IPS-20b (cell line): ENCODE measurements around the gene FAP.

ENCODE experiments used
- H3K27ac ChIP-seq: one replicate; pipeline ENCODE4 v1.5.1; 2013; ENCODE audit warnings: low read length
- H3K27me3 ChIP-seq: 2 replicates; pipeline ENCODE4 v1.6.1; 2013; ENCODE audit warnings: mild to moderate bottlenecking, low read length, inconsistent platforms; ENCODE audit not compliant: insufficient read depth
- H3K36me3 ChIP-seq: 2 replicates; pipeline ENCODE4 v1.6.1; 2013; ENCODE audit warnings: low read depth, mild to moderate bottlenecking, inconsistent platforms, low read length, moderate library complexity; ENCODE audit not compliant: insufficient read depth
- H3K4me1 ChIP-seq: 2 replicates; pipeline ENCODE4 v1.6.1; 2013; ENCODE audit warnings: mild to moderate bottlenecking, control low read depth, inconsistent platforms, low read length, moderate library complexity; ENCODE audit not compliant: insufficient read depth
- H3K4me3 ChIP-seq: 2 replicates; pipeline ENCODE4 v1.5.1; 2013; ENCODE audit warnings: mild to moderate bottlenecking, low read length, inconsistent platforms
- H3K9ac ChIP-seq: 2 replicates; pipeline ENCODE4 v1.6.1; 2013; ENCODE audit warnings: low read depth, mild to moderate bottlenecking, inconsistent platforms, low read length, moderate library complexity
- H3K9me3 ChIP-seq: 2 replicates; pipeline ENCODE4 v1.6.1; 2013; ENCODE audit warnings: mild to moderate bottlenecking, low read depth, low read length, inconsistent platforms; ENCODE audit not compliant: insufficient read depth

The FAP gene

DNA sequence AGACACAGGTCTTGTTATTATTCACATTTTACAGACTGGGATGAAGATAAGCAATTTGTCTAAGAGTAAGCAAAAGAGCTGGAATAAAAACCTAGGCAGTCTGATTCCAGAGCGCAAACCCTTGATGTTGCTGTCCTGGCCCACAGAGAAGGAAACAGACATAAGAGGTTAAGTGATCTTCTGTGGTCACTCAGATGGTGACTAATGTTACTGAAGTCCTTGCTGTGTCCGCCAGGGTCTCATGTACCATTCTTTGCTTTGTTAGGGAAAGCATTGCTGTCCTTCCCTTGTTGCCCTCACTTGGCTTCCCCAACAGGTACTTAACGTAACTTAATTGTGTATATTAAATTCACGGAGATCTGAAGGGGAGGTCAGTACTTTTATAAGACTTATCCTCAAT, 14.9 kb upstream of the FAP start:
- H3K4me1 ChIP-seq: no peaks in the 10 kb centered on the region; the same call in 1 of the 2 replicates
- H3K4me3 ChIP-seq: no peak overlapping the region
- no peak overlapping the region for H3K9ac ChIP-seq
- no peaks in the 10 kb centered on the region for H3K36me3 ChIP-seq
- no peak overlapping the region for H3K27ac ChIP-seq
- no peaks in the 10 kb centered on the region for H3K9me3 ChIP-seq
- H3K27me3 ChIP-seq: no peaks in the 10 kb centered on the region

- H3K4me3 ChIP-seq: no peak overlapping the region
- H3K4me1 ChIP-seq: no peaks in the 10 kb centered on the region; the same call in 1 of the 2 replicates
- no peaks in the 10 kb centered on the region for H3K9me3 ChIP-seq
- H3K27me3 ChIP-seq: no peaks in the 10 kb centered on the region
- no peak overlapping the region for H3K9ac ChIP-seq
- H3K36me3 ChIP-seq: no peaks in the 10 kb centered on the region
- no peak overlapping the region for H3K27ac ChIP-seq
Observed at GRCh38 chr2:162257425-162257824, 14.2 kb upstream of the FAP start.

- H3K4me3 ChIP-seq: no peak overlapping the region
- no peaks in the 10 kb centered on the region for H3K27me3 ChIP-seq
- H3K36me3 ChIP-seq: no peaks in the 10 kb centered on the region
- no peak overlapping the region for H3K9ac ChIP-seq
- no peak overlapping the region for H3K27ac ChIP-seq
- H3K4me1 ChIP-seq: no peaks in the 10 kb centered on the region
- H3K9me3 ChIP-seq: no peaks in the 10 kb centered on the region
Observed at GRCh38 chr2:162256591-162256991, 13.3 kb upstream of the FAP start.

DNA sequence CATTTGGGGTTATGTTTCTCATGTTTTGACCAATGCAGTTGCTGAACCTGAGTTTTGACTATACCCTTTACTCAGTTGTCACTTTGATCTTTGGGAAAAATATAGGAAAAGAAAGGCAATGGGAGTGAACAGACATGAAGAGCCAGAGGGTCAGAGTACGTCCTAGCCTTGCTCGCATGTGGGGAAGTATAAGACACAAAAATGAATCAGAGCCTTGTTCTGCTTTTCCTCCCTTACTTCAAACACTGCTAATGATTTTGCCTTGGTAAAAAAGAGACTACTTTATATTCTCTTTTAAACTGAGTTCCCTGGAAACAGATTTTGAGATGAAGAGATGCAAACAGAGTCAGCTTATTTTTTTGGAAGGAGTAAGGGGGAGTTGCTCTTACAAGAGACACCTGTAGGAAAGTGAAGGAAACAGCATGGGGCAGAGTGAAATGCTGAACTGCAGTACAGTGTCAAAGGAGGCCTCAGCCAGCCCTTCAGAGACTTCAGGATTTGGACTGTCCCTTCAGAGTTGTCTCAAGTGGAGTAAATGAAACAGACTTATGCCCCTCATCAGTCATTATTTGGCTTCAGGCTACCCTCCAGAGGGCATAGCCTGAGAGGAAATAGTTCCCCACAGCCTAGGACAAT, 11.1 kb upstream of the FAP start:
- Histone ChIP-seq H3K36me3 (no peaks in the 10 kb centered on the region), H3K9ac (no peak overlapping the region), H3K4me3 (no peak overlapping the region), H3K27ac (no peak overlapping the region), H3K27me3 (no peaks in the 10 kb centered on the region), H3K9me3 (no peaks in the 10 kb centered on the region), H3K4me1 (no peaks in the 10 kb centered on the region)

GRCh38 chr2:162253435-162253834, 10.2 kb upstream of the FAP start:
- no peaks in the 10 kb centered on the region for H3K27me3 ChIP-seq
- H3K4me3 ChIP-seq: no peak overlapping the region
- no peaks in the 10 kb centered on the region for H3K4me1 ChIP-seq
- no peaks in the 10 kb centered on the region for H3K36me3 ChIP-seq
- no peak overlapping the region for H3K27ac ChIP-seq
- no peak overlapping the region for H3K9ac ChIP-seq
- H3K9me3 ChIP-seq: no peaks in the 10 kb centered on the region

DNA sequence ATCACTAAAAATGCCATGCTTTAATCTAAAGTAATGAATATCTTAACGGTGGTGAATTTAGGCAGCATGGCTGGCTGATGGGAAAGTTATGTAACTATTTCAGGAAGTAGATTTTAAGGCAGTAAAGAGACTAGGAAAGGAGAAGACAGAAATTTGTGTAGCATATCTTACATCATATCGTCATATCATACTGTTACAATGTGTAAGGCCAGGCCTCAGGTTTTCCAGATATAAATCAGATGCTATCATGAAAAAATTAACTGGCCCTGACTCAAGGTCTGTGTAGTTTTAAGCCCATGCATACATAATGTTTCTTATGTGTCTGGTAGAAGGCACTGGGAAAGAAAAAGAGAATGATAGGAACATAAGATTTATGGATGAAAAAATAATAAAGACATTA, 8.9 kb upstream of the FAP start:
- Histone ChIP-seq H3K36me3 (no peaks in the 10 kb centered on the region), H3K9ac (no peak overlapping the region), H3K27me3 (no peaks in the 10 kb centered on the region), H3K9me3 (no peaks in the 10 kb centered on the region), H3K4me1 (no peaks in the 10 kb centered on the region), H3K4me3 (no peak overlapping the region), H3K27ac (no peak overlapping the region)

DNA sequence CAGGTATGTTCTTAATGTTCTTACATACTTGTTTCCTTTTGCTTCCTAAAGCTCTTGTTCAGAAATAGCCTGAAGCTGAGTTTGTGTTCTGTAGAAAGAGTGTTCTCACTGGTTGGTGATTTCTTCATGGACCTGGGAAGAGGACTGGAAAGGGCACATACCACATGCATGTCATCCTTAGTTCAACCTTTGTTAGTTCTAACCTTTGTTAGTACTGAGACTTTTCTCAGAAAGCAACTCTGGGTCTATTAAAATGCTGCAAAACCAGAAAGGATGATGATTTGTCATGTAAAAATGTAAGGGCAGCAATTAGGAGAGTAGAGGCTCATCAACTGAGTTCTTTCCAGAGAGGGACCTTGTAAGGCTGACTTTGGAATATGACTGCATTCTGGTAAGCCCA, 2.5 kb upstream of the FAP start:
- no peak overlapping the region for H3K4me3 ChIP-seq
- H3K9me3 ChIP-seq: no peaks in the 10 kb centered on the region
- no peak overlapping the region for H3K27ac ChIP-seq
- no peaks in the 10 kb centered on the region for H3K36me3 ChIP-seq
- no peak overlapping the region for H3K9ac ChIP-seq
- no peaks in the 10 kb centered on the region for H3K4me1 ChIP-seq
- no peaks in the 10 kb centered on the region for H3K27me3 ChIP-seq

- Histone ChIP-seq H3K36me3 (no peaks in the 10 kb centered on the region), H3K4me1 (no peaks in the 10 kb centered on the region), H3K9me3 (no peaks in the 10 kb centered on the region), H3K9ac (no peak overlapping the region), H3K27me3 (no peaks in the 10 kb centered on the region), H3K4me3 (no peak overlapping the region), H3K27ac (no peak overlapping the region)
Observed at GRCh38 chr2:162245061-162245460, 1.8 kb upstream of the FAP start.

- Histone ChIP-seq H3K27ac (no peak overlapping the region), H3K9me3 (no peaks in the 10 kb centered on the region), H3K4me1 (no peaks in the 10 kb centered on the region), H3K27me3 (no peaks in the 10 kb centered on the region), H3K36me3 (no peaks in the 10 kb centered on the region), H3K9ac (no peak overlapping the region), H3K4me3 (no peak overlapping the region)
Observed at GRCh38 chr2:162244541-162245031, 1.3 kb upstream of the FAP start.

DNA sequence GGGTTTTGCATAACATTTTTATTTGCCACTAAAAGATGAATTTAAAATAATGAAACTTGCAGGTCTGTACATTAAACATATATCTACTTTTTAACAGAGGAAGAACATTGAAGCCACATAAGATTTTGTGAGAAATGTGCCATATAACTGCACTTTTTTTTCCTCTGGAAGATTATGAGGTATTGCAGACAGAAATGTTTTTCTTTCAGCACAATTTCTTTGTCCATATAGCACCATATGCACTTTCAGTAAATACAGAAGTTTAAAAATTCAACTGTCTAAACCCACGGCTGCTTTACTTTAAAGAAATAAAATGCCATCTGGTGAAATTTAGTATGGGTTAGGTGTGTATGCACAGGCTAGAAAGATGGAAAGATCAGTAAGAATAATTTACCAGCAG, 470 bp upstream of the FAP start:
- no peaks in the 10 kb centered on the region for H3K9me3 ChIP-seq
- H3K36me3 ChIP-seq: no peaks in the 10 kb centered on the region
- H3K27ac ChIP-seq: no peak overlapping the region
- no peak overlapping the region for H3K4me3 ChIP-seq
- no peaks in the 10 kb centered on the region for H3K4me1 ChIP-seq
- no peak overlapping the region for H3K9ac ChIP-seq
- no peaks in the 10 kb centered on the region for H3K27me3 ChIP-seq

DNA sequence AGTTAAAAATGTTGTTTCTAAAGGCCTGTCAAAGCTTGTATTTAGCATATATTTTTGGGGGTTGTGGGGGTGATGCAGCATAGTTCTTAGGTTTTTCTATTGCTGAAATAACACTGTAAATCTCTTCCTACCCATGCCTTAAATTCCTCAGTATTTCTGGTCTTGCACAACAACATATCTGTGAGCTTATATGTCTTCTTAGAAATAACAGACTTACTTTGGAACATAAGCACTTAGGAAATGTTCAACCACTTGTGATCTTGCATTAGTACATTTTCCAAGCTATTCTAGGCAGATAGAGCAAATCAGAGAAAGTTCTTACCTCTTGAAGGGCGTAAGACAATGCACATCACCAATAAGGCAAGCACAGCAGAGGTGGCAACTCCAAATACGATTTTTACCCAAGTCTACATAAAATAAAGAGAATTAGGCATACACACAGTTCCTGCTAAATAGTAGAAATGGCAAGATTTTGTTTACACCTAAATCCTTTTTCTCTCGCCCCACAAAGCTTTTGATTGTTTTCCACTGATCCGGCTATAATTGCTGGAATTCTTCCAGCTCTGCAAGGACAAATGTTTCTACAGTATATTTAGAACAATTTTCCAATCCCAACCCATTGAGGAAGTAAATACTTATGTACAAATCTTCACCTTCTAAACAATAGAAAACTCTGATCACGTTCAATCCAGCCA, 512 bp downstream of the FAP start:
- Histone ChIP-seq H3K4me3 (no peak overlapping the region), H3K4me1 (no peaks in the 10 kb centered on the region), H3K9me3 (no peaks in the 10 kb centered on the region), H3K27ac (no peak overlapping the region), H3K36me3 (no peaks in the 10 kb centered on the region), H3K9ac (no peak overlapping the region), H3K27me3 (no peaks in the 10 kb centered on the region)

DNA sequence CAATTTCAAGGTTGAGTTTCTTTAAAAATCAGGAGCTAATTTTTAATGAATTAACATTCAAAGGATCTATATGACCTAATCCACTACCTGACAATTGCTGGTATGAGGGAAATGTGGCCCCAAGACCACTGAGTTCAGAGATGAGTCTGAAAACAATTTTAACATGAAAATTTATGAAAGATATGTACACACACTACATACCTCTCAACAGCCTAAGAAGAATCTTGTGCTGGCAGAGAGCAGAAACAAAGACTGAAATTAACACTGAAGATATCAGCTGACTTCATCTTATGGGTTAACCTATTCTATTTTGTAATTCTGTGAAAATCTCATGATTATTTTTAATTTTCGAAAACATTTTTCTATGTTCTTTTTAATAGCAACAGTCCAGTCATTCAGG, 1.7 kb downstream of the FAP start:
- Histone ChIP-seq H3K4me1 (no peaks in the 10 kb centered on the region), H3K27me3 (no peaks in the 10 kb centered on the region), H3K27ac (no peak overlapping the region), H3K4me3 (no peak overlapping the region), H3K36me3 (no peaks in the 10 kb centered on the region), H3K9ac (no peak overlapping the region), H3K9me3 (no peaks in the 10 kb centered on the region)
